GM12875 (cell line): ENCODE measurements around the gene E4F1.

Experiments
- H3K4me3 ChIP-seq: one replicate; pipeline ENCODE4 v1.5.1; 2011; ENCODE audit warnings: low read depth, low read length, control low read depth
- CTCF ChIP-seq: IDR thresholded peaks from 2 replicates; pipeline ENCODE4 v1.5.1; 2011; ENCODE audit warnings: low read depth, mild to moderate bottlenecking, control low read depth, inconsistent platforms, low read length, moderate library complexity, borderline replicate concordance; ENCODE audit not compliant: insufficient read depth

Gene E4F1

GRCh38 chr16:2181952-2182351 lies 41.4 kb upstream of the E4F1 start:
- H3K4me3 ChIP-seq: no peak overlapping the region
- TF ChIP-seq CTCF: no peak

DNA sequence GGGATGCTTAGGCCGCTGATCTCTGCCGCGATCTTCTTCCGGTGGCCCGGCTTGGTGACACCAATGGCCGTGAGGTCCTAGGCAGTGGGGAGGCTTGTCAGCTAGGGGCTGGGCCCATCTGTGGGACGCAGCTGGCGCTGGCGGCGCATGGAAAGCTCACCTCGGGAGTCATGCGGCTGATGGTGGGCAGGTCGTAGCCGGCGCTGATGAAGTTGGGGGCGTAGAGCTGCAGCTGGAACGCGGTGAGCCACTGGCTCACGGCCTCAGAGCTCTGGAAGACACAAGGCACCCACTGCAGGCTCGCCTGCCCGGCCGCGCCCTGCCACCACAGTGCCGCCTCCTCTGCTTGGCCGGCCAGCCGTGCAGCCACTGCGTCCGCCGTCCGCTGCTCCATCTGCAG lies 39.7 kb upstream of the E4F1 start:
- no peak overlapping the region for H3K4me3 ChIP-seq
- no peak for TF ChIP-seq CTCF

GRCh38 chr16:2184346-2184745 lies 39.0 kb upstream of the E4F1 start:
- no peak overlapping the region for H3K4me3 ChIP-seq
- TF ChIP-seq CTCF: no peak

GRCh38 chr16:2184962-2185361 lies 38.4 kb upstream of the E4F1 start:
- no peak overlapping the region for H3K4me3 ChIP-seq
- no peak for TF ChIP-seq CTCF

DNA sequence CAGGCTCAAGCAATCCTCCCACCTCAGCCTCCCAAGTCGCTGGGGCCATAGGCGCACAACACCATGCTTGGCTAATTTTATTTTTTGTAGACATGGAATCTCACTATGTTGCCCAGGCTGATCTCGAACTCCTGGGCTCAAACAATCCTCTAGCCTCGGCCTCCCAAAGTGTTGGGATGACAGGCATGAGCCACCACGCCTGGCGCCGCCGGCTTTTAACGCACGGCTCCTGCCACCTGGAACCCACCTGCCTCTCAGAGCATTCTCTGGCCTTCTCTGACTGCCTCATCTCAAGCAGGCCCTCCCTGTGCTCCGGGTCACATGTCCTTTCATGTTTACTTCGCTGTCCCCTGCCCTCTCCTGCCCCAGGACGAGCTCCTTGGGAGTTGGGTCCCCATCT lies 37.3 kb upstream of the E4F1 start:
- no peak for TF ChIP-seq CTCF
- H3K4me3 ChIP-seq: no peak overlapping the region

- no peak for TF ChIP-seq CTCF
- H3K4me3 ChIP-seq: no peak overlapping the region
These were observed 36.9 kb upstream of the E4F1 start for GRCh38 chr16:2186505-2186904.

- TF ChIP-seq CTCF: no peak
- no peak overlapping the region for H3K4me3 ChIP-seq
These were observed 36.2 kb upstream of the E4F1 start for GRCh38 chr16:2187212-2187611.

DNA sequence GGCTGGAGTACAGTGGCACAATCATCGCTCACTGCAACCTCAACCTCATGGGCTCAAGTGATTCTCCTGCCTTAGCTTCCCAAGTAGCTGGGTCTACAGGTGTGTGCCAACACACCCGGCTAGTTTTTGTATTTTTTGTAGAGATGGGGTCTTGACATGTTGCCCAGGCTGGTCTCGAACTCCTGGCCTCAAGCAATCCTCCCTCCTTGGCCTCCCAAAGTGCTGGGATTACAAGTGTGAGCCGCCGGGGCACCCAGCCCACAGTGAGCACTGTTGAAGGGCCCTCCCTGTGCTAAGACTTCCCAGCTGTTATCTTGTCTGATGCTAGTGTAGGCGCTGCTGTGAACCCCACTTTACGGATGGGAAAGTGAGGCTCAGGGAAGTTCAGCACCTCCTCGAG lies 35.0 kb upstream of the E4F1 start:
- TF ChIP-seq CTCF: no peak
- no peak overlapping the region for H3K4me3 ChIP-seq
